ENCODE data around the gene SERPINA3.

SERPINA3 gene

DNA sequence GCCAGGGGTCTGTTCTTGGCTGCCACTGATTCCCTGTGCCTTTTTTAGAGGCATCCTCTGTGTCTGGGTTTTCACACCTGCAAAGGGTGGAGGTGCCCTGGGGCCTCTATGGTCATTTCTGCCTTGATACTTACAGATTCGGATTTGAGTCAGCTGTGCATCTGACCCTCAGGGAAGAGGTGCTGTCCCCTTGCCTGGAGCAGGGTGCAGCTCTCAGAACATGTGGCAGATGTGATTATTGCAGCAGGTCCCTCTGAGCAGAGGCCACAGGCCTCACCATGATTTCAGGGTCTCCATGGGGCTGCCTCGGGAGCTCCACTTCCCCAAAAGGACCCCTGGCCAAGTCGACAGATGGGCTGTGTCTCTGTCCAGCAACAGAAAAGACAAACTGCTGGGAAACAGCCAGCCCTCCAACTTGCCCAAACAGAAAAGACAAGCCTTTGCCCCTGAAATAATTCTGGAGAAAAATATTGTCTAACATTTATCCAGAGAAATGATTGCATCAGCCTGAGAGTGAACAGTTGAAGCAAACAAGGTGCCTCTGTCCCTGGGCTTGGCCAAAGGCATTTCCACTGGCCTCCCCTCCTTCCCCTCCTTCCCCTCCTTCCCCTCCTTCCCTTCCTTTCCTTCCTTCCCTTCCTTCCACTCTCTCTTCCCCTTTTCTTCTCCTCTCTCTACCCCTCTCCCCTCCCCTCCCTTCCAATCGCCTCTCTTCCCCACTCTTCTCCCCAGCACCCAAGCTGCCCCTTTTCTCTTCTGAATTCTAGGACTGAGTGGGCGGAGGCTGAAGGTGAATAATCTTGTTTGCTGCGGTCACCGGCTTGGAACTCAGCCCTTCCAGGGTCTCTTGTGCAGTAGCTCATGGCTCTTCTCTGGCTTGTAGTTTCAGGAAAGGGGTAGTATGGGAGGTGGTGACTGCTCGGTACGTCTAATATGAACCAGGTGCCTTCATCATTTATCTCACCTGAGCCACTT is 676 bp downstream of the SERPINA3 start:
- DNase-seq (ENCODE audit: low read depth in 3 of 3, low spot score in 1 of 3), result no peak

DNA sequence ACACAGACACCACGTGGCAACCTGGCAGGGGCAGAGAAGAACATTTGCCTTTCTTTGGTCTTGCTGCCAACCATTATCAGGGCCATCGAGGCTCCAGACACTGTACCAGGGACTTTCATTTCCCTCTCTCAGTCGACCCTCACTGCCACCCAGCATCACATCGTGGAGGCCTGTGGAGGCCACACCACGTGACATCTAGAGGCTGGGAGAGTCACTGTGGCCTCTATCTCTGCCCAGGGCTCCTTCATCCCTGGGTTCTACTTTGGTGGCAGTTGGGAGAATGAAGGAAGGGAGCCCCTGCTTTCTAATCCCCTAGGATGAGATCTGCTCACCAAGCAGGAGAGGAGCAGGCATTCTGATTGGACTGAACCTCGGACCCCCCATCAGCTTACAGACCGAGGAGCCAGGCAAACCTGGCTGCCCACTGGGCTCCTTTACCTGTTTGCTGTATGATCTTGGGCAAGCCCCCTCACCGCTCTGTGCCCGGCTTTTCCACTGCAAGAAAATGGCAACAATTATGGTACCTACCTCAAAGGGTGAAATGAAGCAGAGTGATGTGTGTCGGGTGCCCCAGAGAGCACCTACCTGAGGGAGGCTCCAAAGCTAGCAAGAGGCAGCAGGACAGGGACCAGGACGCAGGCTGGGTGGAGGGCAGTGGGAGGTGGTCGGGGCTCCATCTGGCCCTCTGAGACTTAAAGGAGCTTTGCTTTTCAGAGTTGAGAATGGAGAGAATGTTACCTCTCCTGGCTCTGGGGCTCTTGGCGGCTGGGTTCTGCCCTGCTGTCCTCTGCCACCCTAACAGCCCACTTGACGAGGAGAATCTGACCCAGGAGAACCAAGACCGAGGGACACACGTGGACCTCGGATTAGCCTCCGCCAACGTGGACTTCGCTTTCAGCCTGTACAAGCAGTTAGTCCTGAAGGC is 1.8 kb downstream of the SERPINA3 start:
- DNase-seq (ENCODE audit: low read depth in 3 of 3, low spot score in 1 of 3), result no peak

DNA sequence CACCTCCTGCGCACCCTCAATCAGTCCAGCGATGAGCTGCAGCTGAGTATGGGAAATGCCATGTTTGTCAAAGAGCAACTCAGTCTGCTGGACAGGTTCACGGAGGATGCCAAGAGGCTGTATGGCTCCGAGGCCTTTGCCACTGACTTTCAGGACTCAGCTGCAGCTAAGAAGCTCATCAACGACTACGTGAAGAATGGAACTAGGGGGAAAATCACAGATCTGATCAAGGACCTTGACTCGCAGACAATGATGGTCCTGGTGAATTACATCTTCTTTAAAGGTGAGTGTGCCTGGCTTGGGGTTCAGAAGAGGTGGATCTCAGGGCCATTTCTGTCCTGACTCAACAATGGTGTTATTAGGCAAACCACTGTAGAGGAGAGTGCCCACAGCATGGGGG is 2.6 kb downstream of the SERPINA3 start:
- no peak for DNase-seq (ENCODE audit: low read depth in 3 of 3, low spot score in 1 of 3)

DNA sequence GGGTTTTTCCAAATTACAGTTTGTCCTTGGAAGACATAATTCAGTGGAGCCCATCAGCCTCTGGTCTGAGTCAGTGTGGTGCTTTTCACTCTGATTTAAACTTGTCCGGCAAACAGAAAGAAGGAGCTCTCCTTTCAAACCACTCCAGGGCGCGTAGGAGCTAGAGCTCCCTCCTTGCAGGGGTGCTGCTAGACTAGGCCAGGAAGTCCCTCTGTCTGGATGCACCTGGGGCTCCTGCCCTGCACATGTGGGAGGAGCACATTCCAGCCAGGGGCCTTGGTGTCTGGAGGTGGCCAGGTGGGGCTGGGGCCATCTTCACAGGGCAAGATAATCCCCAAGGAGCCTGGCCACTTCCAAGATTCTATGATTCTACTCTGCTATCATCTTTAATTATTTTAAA is 3.1 kb downstream of the SERPINA3 start:
- DNase-seq (ENCODE audit: low read depth in 3 of 3, low spot score in 1 of 3), result no peak

DNA sequence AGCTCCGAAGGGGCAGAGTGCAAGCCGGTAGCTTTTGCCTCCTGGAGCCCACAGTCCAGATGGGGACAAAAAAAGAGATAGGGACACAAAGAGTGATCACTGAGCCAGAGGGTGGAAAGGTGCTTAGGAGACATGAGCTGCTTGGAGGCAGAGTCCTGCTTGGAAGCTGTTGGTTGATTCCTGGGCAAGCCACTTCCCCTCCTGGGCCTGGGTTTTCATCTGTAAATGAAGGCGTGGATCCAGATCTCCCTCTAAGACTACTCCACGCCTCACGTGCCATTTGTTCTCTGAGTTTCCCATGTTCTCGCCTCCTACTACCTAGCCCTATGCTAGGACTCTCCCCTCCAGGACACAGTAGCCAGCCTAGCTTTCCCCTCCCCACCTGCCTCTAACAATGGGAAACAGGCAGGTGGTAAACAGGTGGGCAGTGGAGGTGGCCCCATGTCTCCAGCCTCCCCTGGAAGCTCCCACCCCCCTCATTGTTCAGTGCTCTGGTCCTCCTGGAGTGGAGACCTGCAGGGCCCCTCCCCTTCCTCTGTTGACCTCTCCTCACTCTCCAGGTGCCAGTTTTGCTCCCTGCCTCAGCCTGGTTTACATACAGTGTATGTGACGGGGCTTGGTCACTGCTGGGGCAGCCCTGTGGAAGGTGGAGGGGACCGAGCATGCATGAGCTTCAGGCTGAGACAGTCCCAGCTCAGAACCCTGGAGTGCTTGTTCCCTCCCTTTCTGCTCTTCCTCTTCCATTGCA is 3.8 kb downstream of the SERPINA3 start:
- no peak for DNase-seq (ENCODE audit: low read depth in 3 of 3, low spot score in 1 of 3)

DNA sequence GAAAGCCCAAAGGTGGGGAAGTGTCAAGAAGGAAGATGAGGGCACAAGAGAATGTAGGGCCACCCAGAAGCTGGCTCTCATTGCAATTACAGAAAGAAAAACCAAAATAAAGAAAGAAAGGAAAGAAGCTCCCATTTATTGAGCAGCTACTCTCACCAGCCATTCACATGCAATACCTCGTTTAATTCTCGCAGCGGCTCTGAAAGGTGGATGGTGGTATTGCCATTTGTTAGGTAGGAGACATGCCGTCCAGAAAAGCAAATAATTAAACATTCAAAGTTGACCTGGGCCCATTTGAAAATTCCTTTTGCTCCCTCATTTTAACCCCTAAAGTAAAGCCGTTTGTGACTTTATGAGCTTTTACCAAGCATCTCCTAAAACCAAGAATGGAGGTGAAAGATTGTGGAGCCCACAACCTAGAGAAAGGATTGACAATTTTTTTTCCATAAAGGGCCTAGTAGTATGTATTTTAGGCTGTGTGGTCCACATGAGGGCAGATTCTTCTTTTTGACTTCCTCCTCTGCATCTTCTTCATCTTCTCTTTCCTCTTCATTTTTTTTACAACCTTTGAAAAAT is 5.3 kb downstream of the SERPINA3 start:
- no peak for DNase-seq (ENCODE audit: low read depth in 3 of 3, low spot score in 1 of 3)

DNA sequence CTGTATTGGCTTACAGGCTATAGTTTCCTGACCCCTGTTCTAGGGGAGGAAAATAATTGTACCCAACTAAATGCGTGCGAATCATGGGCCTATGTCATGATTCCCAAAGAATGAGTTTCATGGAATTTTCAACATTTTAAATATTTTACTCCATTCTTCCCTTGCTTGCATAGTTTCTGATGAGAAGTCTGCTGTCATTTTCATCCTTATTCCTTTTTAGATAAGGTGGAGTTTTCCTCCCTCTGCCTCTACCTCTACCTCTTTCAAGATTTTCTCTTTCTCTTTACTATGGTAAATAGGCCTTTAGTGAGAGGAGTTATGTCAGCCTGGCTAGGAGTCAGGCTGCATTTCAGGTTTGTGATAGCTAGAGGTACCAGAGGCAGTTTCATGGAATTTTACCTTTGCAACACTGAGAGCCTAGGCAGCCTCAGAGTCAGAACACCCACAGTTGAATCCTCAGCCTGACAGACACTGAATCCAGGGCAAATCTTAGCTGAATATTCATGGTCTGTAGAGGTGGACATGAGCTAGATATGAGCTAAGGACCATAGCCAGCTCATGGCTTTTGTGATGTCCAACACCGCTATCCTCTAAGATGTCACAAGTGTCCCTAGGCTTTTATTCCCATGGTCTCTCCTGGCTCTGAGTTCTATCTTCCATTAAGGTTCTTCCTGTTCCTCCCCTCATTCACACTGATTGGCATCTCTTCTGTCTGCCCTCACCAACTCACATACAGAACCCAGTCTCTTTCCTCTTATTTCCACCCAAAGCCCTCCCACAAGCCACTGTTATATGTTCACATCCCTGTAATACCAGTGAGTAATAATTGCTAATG is 6.0 kb downstream of the SERPINA3 start:
- DNase-seq (ENCODE audit: low read depth in 3 of 3, low spot score in 1 of 3), result no peak

DNA sequence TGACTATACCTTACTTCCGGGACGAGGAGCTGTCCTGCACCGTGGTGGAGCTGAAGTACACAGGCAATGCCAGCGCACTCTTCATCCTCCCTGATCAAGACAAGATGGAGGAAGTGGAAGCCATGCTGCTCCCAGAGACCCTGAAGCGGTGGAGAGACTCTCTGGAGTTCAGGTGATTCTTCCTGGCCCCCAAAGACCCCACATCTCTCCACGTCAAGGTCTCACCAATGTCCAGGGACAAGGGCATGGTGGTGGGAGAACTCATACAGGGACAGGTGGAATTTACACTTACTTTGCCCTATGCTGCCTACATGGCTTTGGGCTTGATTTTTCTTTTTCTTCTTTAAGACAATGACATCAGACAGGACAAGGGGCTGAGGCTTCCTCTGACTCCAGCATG is 7.1 kb downstream of the SERPINA3 start:
- no peak for DNase-seq (ENCODE audit: low read depth in 3 of 3, low spot score in 1 of 3)

DNA sequence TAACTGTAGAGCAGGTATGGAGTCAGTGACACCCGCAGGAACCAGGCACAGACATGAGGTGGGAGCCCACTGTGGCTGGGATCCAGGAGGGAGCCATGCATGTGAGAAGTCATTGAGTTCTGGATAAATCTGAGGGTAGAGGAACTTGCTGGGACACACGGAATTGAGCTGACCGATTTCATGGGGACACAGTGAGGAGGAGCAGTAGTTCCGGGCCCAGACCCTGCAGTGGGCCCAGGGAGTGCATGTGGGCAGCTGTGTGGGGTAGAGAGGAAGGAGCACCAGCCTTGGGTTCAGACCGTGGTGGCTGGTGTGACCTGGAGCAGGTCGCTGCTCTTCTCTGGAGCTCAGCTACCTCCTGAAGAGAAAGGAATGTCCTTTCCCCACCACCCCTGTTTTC is 8.4 kb downstream of the SERPINA3 start:
- no peak for DNase-seq (ENCODE audit: low read depth in 3 of 3, low spot score in 1 of 3)

DNA sequence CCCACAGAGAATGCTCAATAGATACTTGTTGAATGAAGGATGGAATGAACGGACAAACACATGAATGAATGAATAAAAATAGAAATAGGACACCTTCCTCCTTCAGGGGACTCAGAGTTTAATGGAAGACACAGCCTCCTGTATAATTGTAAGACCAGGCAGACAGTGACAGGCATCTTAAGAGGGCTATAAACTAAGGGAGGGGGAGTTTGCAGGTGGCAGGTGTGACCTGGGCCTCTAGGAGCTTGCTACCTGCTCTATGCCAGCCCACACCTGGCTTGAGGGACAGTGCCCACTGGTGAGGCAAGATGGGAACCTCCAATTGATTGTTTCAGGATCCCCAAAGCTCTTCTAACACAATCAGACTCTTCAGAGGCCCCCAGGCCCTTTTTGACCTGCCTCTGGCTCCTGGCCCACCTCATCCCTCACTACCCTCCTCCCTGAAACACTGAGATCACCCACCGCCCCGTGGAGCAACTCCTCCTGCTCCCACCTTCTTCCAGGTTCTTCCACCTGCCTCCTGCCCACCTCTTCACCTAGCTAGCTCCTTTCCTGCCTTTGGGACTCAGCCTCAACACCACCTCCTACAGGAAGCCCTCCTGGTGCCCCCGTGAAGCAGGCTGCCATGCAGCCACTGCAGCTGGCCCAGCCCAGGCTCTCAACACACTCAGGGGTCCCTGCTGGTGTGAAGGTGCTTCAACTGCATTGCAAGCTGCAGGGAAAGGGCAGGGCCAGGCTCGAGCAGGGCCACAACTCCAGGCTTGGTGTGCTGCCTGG is 9.4 kb downstream of the SERPINA3 start:
- DNase-seq (ENCODE audit: low read depth in 3 of 3, low spot score in 1 of 3), result no peak

DNA sequence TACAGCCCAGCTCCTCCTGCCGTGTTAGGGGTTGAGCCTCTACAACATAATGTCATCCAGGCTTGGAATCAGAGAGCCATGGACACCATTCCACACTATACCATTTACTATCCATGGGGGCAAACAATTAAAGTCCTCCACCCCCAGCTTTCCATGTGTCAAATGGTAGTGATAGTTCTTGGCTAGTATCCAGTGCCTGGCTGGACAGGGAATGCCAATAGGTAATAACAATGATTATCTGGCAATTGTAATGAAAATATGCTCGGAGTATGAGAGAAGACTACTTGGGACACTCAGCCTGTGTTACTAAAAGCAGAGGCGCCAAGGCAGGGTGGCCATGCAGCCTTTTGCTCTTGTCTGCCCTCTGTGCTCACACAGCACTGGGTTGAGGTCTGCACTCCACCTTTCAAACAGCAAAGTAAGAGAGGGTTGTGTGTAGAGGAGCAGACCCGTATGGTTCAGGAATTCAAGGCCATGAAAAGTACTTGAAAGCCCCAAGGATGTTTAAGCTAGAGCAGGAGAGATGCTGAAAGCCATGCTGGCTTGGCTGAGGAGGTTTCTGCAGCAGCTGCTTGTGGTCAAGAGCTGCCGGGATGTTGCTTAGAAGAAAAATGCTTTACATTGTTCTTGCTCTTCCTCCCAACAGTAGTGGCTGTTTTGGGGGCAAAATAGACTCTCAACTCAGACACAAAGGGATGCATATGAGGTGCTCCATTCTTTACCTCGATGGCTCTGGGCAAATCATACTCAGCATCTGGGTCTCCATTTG is 10.6 kb downstream of the SERPINA3 start:
- DNase-seq (ENCODE audit: low read depth in 3 of 3, low spot score in 1 of 3), result no peak

DNA sequence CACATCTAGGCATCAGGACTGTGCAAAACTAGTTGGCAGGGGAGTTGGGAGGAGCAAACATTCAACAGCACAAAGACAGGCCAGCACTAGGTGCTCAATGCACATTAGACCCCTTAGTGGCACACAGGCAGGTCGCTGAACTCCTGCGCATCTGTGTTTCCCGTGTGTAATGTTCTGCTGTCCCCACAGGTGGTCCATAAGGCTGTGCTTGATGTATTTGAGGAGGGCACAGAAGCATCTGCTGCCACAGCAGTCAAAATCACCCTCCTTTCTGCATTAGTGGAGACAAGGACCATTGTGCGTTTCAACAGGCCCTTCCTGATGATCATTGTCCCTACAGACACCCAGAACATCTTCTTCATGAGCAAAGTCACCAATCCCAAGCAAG is 11.2 kb downstream of the SERPINA3 start:
- no peak for DNase-seq (ENCODE audit: low read depth in 3 of 3, low spot score in 1 of 3)

DNA sequence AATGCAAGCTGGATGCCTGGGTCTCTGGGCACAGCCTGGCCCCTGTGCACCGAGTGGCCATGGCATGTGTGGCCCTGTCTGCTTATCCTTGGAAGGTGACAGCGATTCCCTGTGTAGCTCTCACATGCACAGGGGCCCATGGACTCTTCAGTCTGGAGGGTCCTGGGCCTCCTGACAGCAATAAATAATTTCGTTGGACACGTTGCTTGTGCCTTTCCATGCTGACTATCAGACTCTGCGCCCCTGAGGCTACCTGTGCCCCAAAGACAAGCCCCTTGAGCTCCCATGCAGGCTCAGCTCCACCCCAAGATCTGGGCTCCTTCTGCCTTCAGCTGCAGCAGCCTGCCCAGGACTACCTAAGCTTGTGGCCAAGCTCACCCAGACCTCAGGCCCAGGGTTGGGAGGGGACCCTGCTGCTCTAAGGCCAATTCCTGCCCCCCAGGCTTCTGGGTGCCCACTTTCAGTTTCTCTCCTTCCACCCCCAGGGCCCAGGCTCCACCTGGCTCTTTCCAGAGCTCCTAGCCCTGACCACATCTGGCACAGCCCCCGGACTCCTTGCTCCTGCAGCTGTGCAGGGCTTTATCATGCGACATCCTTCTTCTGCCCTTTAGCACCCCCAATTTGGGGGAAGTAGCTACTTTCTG is 11.8 kb downstream of the SERPINA3 start:
- DNase-seq (ENCODE audit: low read depth in 3 of 3, low spot score in 1 of 3), result no peak

DNA sequence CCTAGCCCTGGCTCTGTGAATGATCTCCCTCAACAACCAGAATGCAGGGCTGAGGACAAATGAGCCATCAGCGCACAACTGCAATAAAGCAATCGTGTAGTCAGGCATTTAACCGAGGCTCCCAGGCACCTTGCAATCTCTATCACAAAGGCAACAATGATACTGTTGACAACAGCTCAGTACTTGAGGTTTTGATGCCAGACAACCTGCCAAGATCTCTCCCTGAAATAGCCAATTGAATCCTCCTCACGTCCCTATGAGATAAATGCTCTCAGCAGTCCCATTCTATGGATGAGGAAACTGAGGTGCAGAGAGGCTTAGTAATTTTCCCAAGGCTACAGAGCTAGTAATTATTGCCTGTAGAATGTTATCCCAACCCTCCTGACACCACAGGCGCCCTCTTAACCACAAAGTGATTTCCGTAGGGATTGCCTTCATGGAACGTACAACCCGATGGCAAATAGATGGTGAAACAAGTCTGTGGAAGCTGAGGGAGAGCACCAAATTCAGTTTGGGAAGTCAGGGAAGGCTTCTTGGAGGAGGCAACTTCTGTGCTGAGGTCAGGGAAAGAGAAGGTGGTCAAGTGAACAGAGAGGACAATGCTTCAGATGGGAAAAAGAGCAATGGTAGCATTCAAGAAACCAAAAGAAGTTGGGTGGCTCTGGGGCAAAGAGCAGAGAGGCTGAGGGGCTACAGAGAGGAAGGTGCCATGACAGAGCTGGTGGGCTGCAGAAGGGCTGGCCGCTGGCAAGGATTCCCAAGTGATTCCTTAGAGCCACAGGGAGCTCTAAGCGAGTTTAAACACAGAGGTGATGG is 12.6 kb downstream of the SERPINA3 start:
- no peak for DNase-seq (ENCODE audit: low read depth in 3 of 3, low spot score in 1 of 3)

DNA sequence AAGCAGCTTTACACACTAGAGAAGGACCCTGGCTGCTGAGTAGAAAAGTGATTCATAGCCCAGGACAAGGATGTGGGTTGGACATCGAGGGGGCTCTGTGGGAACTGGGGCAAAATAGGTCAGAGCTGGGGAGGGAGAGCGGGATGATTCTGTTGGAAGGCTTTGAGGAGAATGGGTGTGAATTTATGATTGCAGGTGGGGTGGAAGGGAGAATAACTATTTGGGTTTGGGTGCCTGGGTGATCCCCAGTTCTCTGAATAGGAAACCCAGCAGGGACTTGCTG is 13.1 kb downstream of the SERPINA3 start:
- no peak for DNase-seq (ENCODE audit: low read depth in 3 of 3, low spot score in 1 of 3)

DNA sequence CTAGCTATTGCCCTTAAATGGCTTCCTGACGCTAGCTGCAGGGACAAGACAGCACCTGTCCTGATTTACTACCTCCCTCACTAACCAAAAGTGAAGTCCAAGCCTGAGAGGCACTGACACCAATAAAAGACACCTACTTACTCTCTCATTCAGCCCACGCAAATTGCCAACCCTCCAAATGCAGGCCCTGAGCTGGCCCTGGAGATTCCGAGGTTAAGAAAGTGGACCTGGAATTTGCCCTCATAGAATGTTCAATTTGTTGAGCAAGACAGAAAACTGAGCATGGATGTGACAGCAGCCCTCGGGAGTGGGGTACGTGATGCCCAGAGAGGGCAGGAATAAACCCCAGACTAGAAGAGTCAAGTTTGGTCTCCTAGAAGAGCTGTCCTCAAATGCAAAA is 16.4 kb downstream of the SERPINA3 start:
- no peak for DNase-seq (ENCODE audit: low read depth in 3 of 3, low spot score in 1 of 3)

DNA sequence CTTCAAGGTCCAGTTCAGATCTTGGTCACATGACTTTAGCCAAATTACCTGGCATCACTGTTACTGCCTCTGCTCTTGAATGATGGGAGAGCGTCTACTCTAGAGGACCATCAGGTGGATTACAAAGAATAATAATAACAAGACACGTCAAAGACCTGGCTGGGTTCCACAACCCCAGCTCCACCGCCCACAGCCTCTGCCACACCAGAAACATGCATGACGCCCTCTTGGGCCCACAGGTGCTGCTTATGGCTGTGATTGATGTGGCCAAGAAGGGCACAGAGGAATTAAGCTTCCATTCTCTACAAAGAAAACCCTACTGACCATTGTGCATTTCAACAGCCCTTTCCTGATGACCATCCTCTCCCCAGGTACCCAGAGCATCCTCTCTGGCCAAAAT is 18.2 kb downstream of the SERPINA3 start:
- no peak for DNase-seq (ENCODE audit: low read depth in 3 of 3, low spot score in 1 of 3)

Data from stimulated activated CD4-positive, alpha-beta T cell treated with anti-CD3 and anti-CD28 coated beads, TNF-alpha, amount 100 ng/mL, for 1 hour (primary cell).